WTC11 (cell line): Measurements from ENCODE around the gene GPC6.

ENCODE experiments used
- ATF3 ChIP-seq: sonication (generic); formaldehyde crosslinking; conservative IDR thresholded peaks from 2 replicates; pipeline ENCODE4 v1.8.1; 2022; ENCODE audit warnings: mild to moderate bottlenecking, missing genetic modification reagents
- CREB1 ChIP-seq: sonication (generic); formaldehyde crosslinking; IDR thresholded peaks from 2 replicates; pipeline ENCODE4 v1.8.0; 2023; ENCODE audit warnings: mild to moderate bottlenecking, missing genetic modification reagents
- CREM ChIP-seq: sonication (generic); formaldehyde crosslinking; IDR thresholded peaks from 2 replicates; pipeline ENCODE4 v1.8.1; 2022; ENCODE audit warnings: mild to moderate bottlenecking, missing genetic modification reagents, moderate library complexity
- FOXJ3 ChIP-seq: sonication (generic); formaldehyde crosslinking; IDR thresholded peaks from 2 replicates; pipeline ENCODE4 v1.9.0; 2021; ENCODE audit warnings: missing genetic modification reagents, mild to moderate bottlenecking, borderline replicate concordance
- GABPB1 ChIP-seq: sonication (generic); formaldehyde crosslinking; IDR thresholded peaks from 2 replicates; pipeline ENCODE4 v1.8.1; 2023; ENCODE audit warnings: mild to moderate bottlenecking, missing genetic modification reagents
- MAX ChIP-seq: sonication (generic); formaldehyde crosslinking; IDR thresholded peaks from 2 replicates; pipeline ENCODE4 v1.8.0; 2022; ENCODE audit warnings: mild to moderate bottlenecking, missing genetic modification reagents
- NFYB ChIP-seq: sonication (generic); formaldehyde crosslinking; conservative IDR thresholded peaks from 2 replicates; pipeline ENCODE4 v1.8.0; 2022; ENCODE audit warnings: low read depth, missing genetic modification reagents
- TCF7 ChIP-seq: sonication (generic); formaldehyde crosslinking; IDR thresholded peaks from 2 replicates; pipeline ENCODE4 v1.8.0; 2022; ENCODE audit warnings: mild to moderate bottlenecking, low read depth, missing genetic modification reagents, moderate library complexity
- USF1 ChIP-seq: sonication (generic); formaldehyde crosslinking; IDR thresholded peaks from 2 replicates; pipeline ENCODE4 v1.8.0; 2022; ENCODE audit warnings: mild to moderate bottlenecking, missing genetic modification reagents
- ZBTB43 ChIP-seq: sonication (generic); formaldehyde crosslinking; IDR thresholded peaks from 2 replicates; pipeline ENCODE4 v1.8.1; 2023; ENCODE audit warnings: mild to moderate bottlenecking, missing genetic modification reagents
- TF ChIP-seq, protein P1 (sequence below): fragments of 200-600 bp; IDR thresholded peaks from 2 replicates; pipeline ENCODE4 v1.8.0; 2022; ENCODE audit warnings: antibody characterized with exemption
- TF ChIP-seq, protein P2 (sequence below): fragments of 250-450 bp; sonication (Bioruptor Pico); conservative IDR thresholded peaks from 2 replicates; pipeline ENCODE4 v1.9.0; 2021; ENCODE audit warnings: mild to moderate bottlenecking
- TF ChIP-seq, protein P3 (sequence below): sonication (generic); formaldehyde crosslinking; IDR thresholded peaks from 2 replicates; pipeline ENCODE4 v1.8.1; 2023; ENCODE audit warnings: mild to moderate bottlenecking, missing genetic modification reagents, moderate library complexity
- TF ChIP-seq, protein P4 (sequence below): sonication (generic); formaldehyde crosslinking; conservative IDR thresholded peaks from 2 replicates; pipeline ENCODE4 v1.8.1; 2023; ENCODE audit warnings: mild to moderate bottlenecking, low read depth, missing genetic modification reagents, moderate library complexity

GRCh38 chr13:93180356-93180969 is 46.1 kb upstream of the GPC6 start:
- TF ChIP-seq, protein P1, sequence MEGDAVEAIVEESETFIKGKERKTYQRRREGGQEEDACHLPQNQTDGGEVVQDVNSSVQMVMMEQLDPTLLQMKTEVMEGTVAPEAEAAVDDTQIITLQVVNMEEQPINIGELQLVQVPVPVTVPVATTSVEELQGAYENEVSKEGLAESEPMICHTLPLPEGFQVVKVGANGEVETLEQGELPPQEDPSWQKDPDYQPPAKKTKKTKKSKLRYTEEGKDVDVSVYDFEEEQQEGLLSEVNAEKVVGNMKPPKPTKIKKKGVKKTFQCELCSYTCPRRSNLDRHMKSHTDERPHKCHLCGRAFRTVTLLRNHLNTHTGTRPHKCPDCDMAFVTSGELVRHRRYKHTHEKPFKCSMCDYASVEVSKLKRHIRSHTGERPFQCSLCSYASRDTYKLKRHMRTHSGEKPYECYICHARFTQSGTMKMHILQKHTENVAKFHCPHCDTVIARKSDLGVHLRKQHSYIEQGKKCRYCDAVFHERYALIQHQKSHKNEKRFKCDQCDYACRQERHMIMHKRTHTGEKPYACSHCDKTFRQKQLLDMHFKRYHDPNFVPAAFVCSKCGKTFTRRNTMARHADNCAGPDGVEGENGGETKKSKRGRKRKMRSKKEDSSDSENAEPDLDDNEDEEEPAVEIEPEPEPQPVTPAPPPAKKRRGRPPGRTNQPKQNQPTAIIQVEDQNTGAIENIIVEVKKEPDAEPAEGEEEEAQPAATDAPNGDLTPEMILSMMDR = no peak
- TF ChIP-seq CREB1 (CRISPR knock-in tag) (no peak), FOXJ3 (CRISPR knock-in tag) (no peak), TCF7 (no peak), MAX (CRISPR knock-in tag) (no peak), USF1 (CRISPR knock-in tag) (no peak), ATF3 (no peak), GABPB1 (CRISPR knock-in tag) (no peak), CREM (CRISPR knock-in tag) (no peak), NFYB (no peak), ZBTB43 (CRISPR knock-in tag) (no peak)
- TF ChIP-seq, protein P2, sequence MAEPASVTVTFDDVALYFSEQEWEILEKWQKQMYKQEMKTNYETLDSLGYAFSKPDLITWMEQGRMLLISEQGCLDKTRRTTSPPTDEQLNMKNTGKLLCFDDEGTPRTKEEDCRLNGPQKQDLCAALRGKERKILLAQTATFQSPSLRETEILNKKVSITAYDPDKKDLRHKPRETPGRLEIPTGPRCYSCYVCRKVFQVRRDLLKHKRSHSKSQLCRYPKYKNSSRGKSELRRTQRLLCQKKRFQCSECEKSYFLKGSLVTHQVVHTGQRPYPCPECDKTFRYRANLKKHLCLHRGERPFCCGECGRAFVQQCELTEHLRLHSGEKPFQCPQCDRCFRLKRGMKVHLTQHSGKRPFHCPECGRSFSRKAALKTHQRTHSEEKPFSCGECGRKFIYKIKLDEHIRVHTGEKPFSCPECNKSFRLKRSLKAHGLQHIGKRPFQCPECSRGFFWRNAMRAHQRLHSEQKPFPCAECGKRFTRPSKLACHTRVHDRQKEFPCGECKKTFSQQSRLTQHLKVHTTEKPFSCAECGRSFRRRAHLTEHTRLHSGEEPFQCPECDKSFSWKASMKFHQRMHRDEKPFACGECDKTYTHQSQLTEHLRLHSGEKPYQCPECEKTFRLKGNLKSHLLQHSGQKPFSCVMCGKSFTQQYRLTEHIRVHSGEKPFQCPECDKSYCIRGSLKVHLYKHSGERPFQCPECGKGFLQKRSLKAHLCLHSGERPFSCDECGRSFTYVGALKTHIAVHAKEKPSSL (CRISPR knock-in tag) = no peak
- TF ChIP-seq, protein P3, sequence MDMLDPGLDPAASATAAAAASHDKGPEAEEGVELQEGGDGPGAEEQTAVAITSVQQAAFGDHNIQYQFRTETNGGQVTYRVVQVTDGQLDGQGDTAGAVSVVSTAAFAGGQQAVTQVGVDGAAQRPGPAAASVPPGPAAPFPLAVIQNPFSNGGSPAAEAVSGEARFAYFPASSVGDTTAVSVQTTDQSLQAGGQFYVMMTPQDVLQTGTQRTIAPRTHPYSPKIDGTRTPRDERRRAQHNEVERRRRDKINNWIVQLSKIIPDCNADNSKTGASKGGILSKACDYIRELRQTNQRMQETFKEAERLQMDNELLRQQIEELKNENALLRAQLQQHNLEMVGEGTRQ (CRISPR knock-in tag) = no peak
- TF ChIP-seq, protein P4, sequence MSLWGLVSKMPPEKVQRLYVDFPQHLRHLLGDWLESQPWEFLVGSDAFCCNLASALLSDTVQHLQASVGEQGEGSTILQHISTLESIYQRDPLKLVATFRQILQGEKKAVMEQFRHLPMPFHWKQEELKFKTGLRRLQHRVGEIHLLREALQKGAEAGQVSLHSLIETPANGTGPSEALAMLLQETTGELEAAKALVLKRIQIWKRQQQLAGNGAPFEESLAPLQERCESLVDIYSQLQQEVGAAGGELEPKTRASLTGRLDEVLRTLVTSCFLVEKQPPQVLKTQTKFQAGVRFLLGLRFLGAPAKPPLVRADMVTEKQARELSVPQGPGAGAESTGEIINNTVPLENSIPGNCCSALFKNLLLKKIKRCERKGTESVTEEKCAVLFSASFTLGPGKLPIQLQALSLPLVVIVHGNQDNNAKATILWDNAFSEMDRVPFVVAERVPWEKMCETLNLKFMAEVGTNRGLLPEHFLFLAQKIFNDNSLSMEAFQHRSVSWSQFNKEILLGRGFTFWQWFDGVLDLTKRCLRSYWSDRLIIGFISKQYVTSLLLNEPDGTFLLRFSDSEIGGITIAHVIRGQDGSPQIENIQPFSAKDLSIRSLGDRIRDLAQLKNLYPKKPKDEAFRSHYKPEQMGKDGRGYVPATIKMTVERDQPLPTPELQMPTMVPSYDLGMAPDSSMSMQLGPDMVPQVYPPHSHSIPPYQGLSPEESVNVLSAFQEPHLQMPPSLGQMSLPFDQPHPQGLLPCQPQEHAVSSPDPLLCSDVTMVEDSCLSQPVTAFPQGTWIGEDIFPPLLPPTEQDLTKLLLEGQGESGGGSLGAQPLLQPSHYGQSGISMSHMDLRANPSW (CRISPR knock-in tag) = no peak
